Measurements from ENCODE around the gene TTC1. TPM values are rescaled to one million over a fixed set of nuclear protein-coding genes. Genes with fewer than 3 reads are reported as not detected.
"Not testable (repeated sequence)": the region's sequence is repeated elsewhere in the genome, so short reads cannot be mapped to it uniquely, and the experiment has no call there.

The TTC1 gene
- 10 to 100 TPM; 52.7 to 63.0 TPM for total RNA-seq
- 10 to 100 TPM; 56.0 to 62.3 TPM for polyA plus RNA-seq (ENCODE audit: insufficient read length in 2 of 2)
- long read RNA-seq, donor 1, transcript TTC1-201 (8 exons, 1,467 nt) = major isoform, 21 of 95 reads
- long read RNA-seq, donor 1, partial matches to known transcripts = 70 of 95 reads
- long read RNA-seq, donor 1, other reads (novel, unspliced or antisense) = 0 of 95 reads
- long read RNA-seq, donor 2, partial matches to known transcripts = 0 of 3 reads
- long read RNA-seq, donor 2, other reads (novel, unspliced or antisense) = 0 of 3 reads
- long read RNA-seq, donor 3, partial matches to known transcripts = 6 of 10 reads
- long read RNA-seq, donor 3, other reads (novel, unspliced or antisense) = 0 of 10 reads
- long read RNA-seq, donor 4, transcript TTC1-201 (8 exons, 1,467 nt) = major isoform, 10 of 137 reads
- long read RNA-seq, donor 4, partial matches to known transcripts = 125 of 137 reads
- long read RNA-seq, donor 4, other reads (novel, unspliced or antisense) = 0 of 137 reads

DNA sequence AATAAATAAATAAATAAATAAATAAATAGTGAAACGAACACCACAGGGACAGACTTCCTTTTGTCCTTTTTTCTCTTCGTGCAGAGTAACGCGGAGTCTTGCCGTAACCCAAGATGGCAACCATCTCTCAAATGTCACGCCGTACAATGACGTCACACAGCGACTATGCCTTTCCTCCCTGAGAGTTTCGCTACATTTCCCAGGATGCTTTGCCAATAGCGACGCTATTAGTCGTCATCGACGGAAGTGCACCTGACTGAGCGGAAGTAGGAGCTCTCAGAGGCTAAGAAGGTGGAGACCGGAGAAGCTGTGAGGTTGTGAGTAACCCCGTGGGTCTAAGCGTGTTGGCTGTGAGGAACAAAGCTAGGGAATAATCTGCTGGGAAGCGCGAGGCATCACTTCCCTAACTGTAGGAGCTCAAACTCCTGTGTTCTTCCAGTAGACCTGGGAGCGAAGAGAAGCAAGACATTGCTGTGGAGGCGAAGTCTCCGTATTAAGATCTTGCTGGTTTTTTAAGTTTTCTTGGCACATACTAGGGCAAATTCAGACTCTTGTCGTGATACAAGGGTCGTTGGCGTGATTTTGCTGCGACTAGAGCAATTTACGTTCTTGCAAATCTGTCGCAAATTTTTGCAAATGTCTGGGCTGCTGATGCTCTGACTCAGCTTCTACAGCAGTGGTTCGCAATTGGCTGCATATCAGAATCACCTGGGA lies at the start of gene TTC1:
TSS of gene TTC1 (plus strand) at position 263 of the 714 bp plus-strand sequence. CDS start 1,390 bp downstream, outside the sequence.
- WGBS (ENCODE audit: insufficient coverage) = under 1% methylated on average over 30 of the region's 31 CpGs
- peaks cover 15% of the 10 kb centered on the region for H3K4me1 ChIP-seq (ENCODE audit: control insufficient read depth, insufficient read depth, low read length)
- H3K27me3 ChIP-seq (ENCODE audit: control insufficient read depth, insufficient read depth, low read length) = no peaks in the 10 kb centered on the region
- peaks cover 6% of the 10 kb centered on the region for H3K36me3 ChIP-seq (ENCODE audit: control insufficient read depth, insufficient read depth, low read length)
- H3K9me3 ChIP-seq (ENCODE audit: control insufficient read depth, insufficient read depth, low read length) = no peaks in the 10 kb centered on the region
- peak within 1 kb of the TSS; percentile 100 for H3K4me3 ChIP-seq (ENCODE audit: low read depth, low read length)
- peak within 1 kb of the TSS; percentile 87 for H3K27ac ChIP-seq (ENCODE audit: low read depth, low read length)
- DNase-seq (ENCODE audit: low read depth in 4 of 6, low spot score in 6 of 6) = peak; percentile 99 to 100 (median 100)

DNA sequence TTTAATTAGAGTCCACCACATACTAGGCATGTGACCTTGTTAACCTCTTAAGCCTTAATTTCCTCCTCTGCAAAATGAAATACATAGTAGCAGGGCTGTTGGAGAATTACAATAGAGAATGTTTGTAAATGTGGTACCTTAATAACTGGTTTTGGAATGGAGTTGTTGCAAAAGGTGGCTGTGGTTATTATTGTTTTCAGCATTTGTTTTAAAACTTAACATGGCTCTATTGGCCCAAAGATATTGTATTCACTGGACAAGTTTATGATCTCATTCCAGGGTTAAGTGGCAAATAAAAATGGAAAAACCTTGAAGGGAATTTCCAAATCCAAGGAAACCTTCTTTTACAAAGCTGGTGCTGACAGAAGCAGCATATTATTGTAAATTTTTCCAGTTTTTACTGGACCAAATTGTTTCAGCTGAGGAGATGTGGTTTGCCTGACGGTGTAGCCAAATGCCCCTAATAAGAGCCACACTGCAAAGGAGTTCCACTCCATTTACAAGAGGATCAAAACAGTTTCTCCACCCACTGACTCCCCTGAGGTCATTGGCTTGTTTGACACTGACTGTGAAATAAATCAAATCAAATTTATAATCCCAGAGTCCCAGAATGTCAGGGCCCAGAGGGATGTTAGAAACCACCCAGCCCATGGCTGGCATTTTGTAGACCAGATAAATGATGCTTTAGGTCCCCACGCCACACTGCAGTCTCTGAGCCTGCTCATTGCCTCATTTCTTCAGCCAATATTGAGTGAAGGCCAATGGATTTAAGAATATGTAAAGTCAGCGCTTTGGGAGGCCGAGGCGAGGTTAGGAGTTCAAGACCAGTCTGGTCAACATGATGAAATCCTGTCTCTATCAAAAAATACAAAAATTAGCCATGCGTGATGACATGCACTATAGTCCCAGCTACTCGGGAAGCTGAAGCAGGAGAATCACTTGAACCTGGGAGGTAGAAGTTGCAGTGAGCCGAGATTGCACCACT lies 47.5 kb upstream of the TTC1 start:
- Histone ChIP-seq H3K27ac (ENCODE audit: low read depth, low read length) (no peak overlapping the region), H3K9me3 (ENCODE audit: control insufficient read depth, insufficient read depth, low read length) (no peaks in the 10 kb centered on the region), H3K4me1 (ENCODE audit: control insufficient read depth, insufficient read depth, low read length) (peaks cover 5% of the 10 kb centered on the region), H3K4me3 (ENCODE audit: low read depth, low read length) (no peak overlapping the region), H3K36me3 (ENCODE audit: control insufficient read depth, insufficient read depth, low read length) (no peaks in the 10 kb centered on the region), H3K27me3 (ENCODE audit: control insufficient read depth, insufficient read depth, low read length) (no peaks in the 10 kb centered on the region)
- DNase-seq (ENCODE audit: low read depth in 4 of 6, low spot score in 6 of 6) = no peak
- 84% methylated on average over 6 of the region's 8 CpGs for WGBS (ENCODE audit: insufficient coverage)

DNA sequence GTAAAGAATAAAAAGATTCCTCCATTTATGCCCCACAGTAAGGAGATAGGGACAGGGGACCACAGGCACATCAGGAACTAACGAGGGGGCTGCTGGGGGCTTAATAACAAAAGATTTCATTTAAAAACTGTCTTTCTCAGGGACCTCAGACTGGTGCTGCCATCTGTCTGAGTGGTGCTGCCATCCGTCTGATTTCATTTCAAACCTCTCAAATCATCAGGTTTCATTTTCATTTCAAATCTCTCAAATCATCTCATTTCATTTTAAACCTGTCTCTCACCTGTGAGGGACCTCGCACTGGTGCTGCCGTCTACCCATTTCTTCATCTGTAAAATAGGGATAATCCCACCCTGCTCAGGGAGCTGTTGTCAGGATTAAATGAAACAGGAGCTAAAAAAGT lies 46.7 kb upstream of the TTC1 start:
- Histone ChIP-seq H3K4me3 (ENCODE audit: low read depth, low read length) (no peak overlapping the region), H3K36me3 (ENCODE audit: control insufficient read depth, insufficient read depth, low read length) (no peaks in the 10 kb centered on the region), H3K27me3 (ENCODE audit: control insufficient read depth, insufficient read depth, low read length) (no peaks in the 10 kb centered on the region), H3K9me3 (ENCODE audit: control insufficient read depth, insufficient read depth, low read length) (no peaks in the 10 kb centered on the region), H3K4me1 (ENCODE audit: control insufficient read depth, insufficient read depth, low read length) (peaks cover 5% of the 10 kb centered on the region), H3K27ac (ENCODE audit: low read depth, low read length) (no peak overlapping the region)
- WGBS (ENCODE audit: insufficient coverage) = 95% methylated on average over 2 of the region's 4 CpGs
- no peak for DNase-seq (ENCODE audit: low read depth in 4 of 6, low spot score in 6 of 6)

GRCh38 chr5:159963935-159964334 lies 45.0 kb upstream of the TTC1 start:
- H3K4me1 ChIP-seq (ENCODE audit: control insufficient read depth, insufficient read depth, low read length) = peaks cover 5% of the 10 kb centered on the region
- no peak for DNase-seq (ENCODE audit: low read depth in 4 of 6, low spot score in 6 of 6)
- H3K27me3 ChIP-seq (ENCODE audit: control insufficient read depth, insufficient read depth, low read length) = peaks cover 7% of the 10 kb centered on the region
- H3K4me3 ChIP-seq (ENCODE audit: low read depth, low read length) = no peak overlapping the region
- WGBS (ENCODE audit: insufficient coverage) = 82% methylated on average over 2 of the region's 6 CpGs
- no peaks in the 10 kb centered on the region for H3K9me3 ChIP-seq (ENCODE audit: control insufficient read depth, insufficient read depth, low read length)
- H3K27ac ChIP-seq (ENCODE audit: low read depth, low read length) = no peak overlapping the region
- no peaks in the 10 kb centered on the region for H3K36me3 ChIP-seq (ENCODE audit: control insufficient read depth, insufficient read depth, low read length)

DNA sequence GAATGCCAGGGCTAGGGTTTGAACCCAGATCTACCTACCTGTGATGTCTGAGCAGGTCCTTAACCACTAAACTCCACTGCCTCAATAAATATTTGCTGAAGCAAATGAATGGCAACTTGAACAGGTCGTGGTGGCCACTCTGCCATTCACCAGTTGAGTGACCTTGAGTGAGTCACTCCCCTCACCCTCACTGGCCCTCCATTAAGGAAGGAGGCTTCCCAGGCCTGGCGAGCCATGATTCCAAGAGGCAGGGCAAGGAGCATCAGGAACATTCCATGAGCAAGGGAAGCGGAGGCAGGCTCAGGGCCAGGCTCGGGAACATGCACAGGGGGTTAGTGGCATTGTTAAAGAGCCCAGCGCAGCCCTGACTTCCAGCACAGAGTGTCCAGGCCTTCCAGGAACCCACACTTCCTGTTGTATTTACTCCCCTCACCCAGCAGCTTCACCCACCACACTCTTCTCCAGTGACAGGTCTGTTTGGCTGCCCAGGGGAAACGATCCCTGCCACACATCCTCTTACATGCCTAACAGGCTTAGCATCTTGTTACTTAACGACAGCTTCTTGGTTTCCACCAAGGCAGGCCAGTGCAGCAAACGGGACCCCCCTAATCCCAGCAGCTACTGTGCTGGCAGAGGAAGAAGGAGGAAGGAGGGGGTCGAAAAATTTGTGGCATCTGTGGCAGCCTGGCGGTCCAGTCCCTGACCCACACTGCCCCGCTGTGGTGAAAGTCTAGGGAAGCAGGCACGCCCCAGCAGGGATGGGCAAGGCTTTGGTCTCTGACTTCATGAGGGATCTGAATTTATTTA lies 43.7 kb upstream of the TTC1 start:
- H3K4me3 ChIP-seq (ENCODE audit: low read depth, low read length) = no peak overlapping the region
- peaks cover 5% of the 10 kb centered on the region for H3K4me1 ChIP-seq (ENCODE audit: control insufficient read depth, insufficient read depth, low read length)
- H3K36me3 ChIP-seq (ENCODE audit: control insufficient read depth, insufficient read depth, low read length) = no peaks in the 10 kb centered on the region
- no peaks in the 10 kb centered on the region for H3K9me3 ChIP-seq (ENCODE audit: control insufficient read depth, insufficient read depth, low read length)
- WGBS (ENCODE audit: insufficient coverage) = 53% methylated on average over 7 of the region's 12 CpGs
- H3K27me3 ChIP-seq (ENCODE audit: control insufficient read depth, insufficient read depth, low read length) = peaks cover 13% of the 10 kb centered on the region
- DNase-seq (ENCODE audit: low read depth in 4 of 6, low spot score in 6 of 6) = peak in 4 of 6 donors; percentile 17 to 79 (median 42)
- H3K27ac ChIP-seq (ENCODE audit: low read depth, low read length) = no peak overlapping the region

GRCh38 chr5:159965838-159966128 lies 43.2 kb upstream of the TTC1 start:
- H3K27ac ChIP-seq (ENCODE audit: low read depth, low read length); H3K9me3 ChIP-seq (ENCODE audit: control insufficient read depth, insufficient read depth, low read length); H3K4me3 ChIP-seq (ENCODE audit: low read depth, low read length); H3K4me1 ChIP-seq (ENCODE audit: control insufficient read depth, insufficient read depth, low read length); DNase-seq (ENCODE audit: low read depth in 4 of 6, low spot score in 6 of 6); H3K36me3 ChIP-seq (ENCODE audit: control insufficient read depth, insufficient read depth, low read length): not testable (repeated sequence)
- H3K27me3 ChIP-seq (ENCODE audit: control insufficient read depth, insufficient read depth, low read length) = peaks cover 19% of the 10 kb centered on the region
- WGBS (ENCODE audit: insufficient coverage) = no CpG with 5 or more reads among the region's 4 CpGs

GRCh38 chr5:159969966-159970365 lies 39.0 kb upstream of the TTC1 start:
- no peak for DNase-seq (ENCODE audit: low read depth in 4 of 6, low spot score in 6 of 6)
- H3K9me3 ChIP-seq (ENCODE audit: control insufficient read depth, insufficient read depth, low read length) = no peaks in the 10 kb centered on the region
- H3K36me3 ChIP-seq (ENCODE audit: control insufficient read depth, insufficient read depth, low read length) = no peaks in the 10 kb centered on the region
- peaks cover 42% of the 10 kb centered on the region for H3K27me3 ChIP-seq (ENCODE audit: control insufficient read depth, insufficient read depth, low read length)
- H3K4me1 ChIP-seq (ENCODE audit: control insufficient read depth, insufficient read depth, low read length) = peaks cover 14% of the 10 kb centered on the region
- no peak overlapping the region for H3K27ac ChIP-seq (ENCODE audit: low read depth, low read length)
- no peak overlapping the region for H3K4me3 ChIP-seq (ENCODE audit: low read depth, low read length)

GRCh38 chr5:159971038-159971437 lies 37.9 kb upstream of the TTC1 start:
- H3K27ac ChIP-seq (ENCODE audit: low read depth, low read length) = no peak overlapping the region
- peaks cover 9% of the 10 kb centered on the region for H3K4me1 ChIP-seq (ENCODE audit: control insufficient read depth, insufficient read depth, low read length)
- no peak overlapping the region for H3K4me3 ChIP-seq (ENCODE audit: low read depth, low read length)
- 100% methylated on average over 1 of the region's 4 CpGs for WGBS (ENCODE audit: insufficient coverage)
- H3K9me3 ChIP-seq (ENCODE audit: control insufficient read depth, insufficient read depth, low read length) = no peaks in the 10 kb centered on the region
- peaks cover 42% of the 10 kb centered on the region for H3K27me3 ChIP-seq (ENCODE audit: control insufficient read depth, insufficient read depth, low read length)
- no peaks in the 10 kb centered on the region for H3K36me3 ChIP-seq (ENCODE audit: control insufficient read depth, insufficient read depth, low read length)
- DNase-seq (ENCODE audit: low read depth in 4 of 6, low spot score in 6 of 6) = no peak

DNA sequence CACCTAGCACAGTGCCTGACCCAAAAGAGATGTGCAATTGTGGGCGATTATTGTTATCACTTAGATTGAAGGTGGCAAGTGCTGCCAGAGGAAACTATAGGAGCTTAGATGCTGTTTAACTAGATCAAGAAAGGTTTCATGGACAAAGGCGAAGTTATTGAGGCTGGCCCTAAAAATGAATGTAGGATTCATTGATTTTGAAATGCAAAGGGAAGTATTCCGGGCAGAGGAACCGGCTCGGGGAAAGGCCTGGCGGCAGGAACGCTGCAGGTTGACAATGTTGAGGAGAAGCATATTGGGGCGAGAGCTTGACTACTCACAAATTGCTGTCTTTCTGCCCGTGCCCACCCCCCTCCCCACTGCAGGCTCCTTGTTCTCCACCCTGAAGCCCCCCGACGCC lies 37.4 kb upstream of the TTC1 start:
- WGBS (ENCODE audit: insufficient coverage) = 25% methylated on average over 10 of the region's 11 CpGs
- Histone ChIP-seq H3K27ac (ENCODE audit: low read depth, low read length) (no peak overlapping the region), H3K27me3 (ENCODE audit: control insufficient read depth, insufficient read depth, low read length) (peaks cover 42% of the 10 kb centered on the region), H3K36me3 (ENCODE audit: control insufficient read depth, insufficient read depth, low read length) (no peaks in the 10 kb centered on the region), H3K4me1 (ENCODE audit: control insufficient read depth, insufficient read depth, low read length) (peaks cover 9% of the 10 kb centered on the region), H3K4me3 (ENCODE audit: low read depth, low read length) (no peak overlapping the region), H3K9me3 (ENCODE audit: control insufficient read depth, insufficient read depth, low read length) (no peaks in the 10 kb centered on the region)
- DNase-seq (ENCODE audit: low read depth in 4 of 6, low spot score in 6 of 6) = no peak
